ENCODE results near the gene MALAT1.
"Not testable (repeated sequence)": the region's sequence is repeated elsewhere in the genome, so short reads cannot be mapped to it uniquely, and the experiment has no call there.

MALAT1 gene

GRCh38 chr11:65499713-65500386, 1.0 kb downstream of the MALAT1 start:
- DNase-seq = no peak

- DNase-seq = no peak
Observed at GRCh38 chr11:65500387-65501185, 1.7 kb downstream of the MALAT1 start.

GRCh38 chr11:65501186-65501471, 2.3 kb downstream of the MALAT1 start:
- DNase-seq = no peak

GRCh38 chr11:65501472-65502273, 2.8 kb downstream of the MALAT1 start:
- no peak for DNase-seq

- DNase-seq = no peak
Observed at GRCh38 chr11:65502274-65502554, 3.4 kb downstream of the MALAT1 start.

GRCh38 chr11:65502555-65503367, 3.9 kb downstream of the MALAT1 start:
- no peak for DNase-seq

- no peak for DNase-seq
Observed at GRCh38 chr11:65503368-65503948, 4.6 kb downstream of the MALAT1 start.

- DNase-seq = no peak
Observed at GRCh38 chr11:65503949-65504673, 5.3 kb downstream of the MALAT1 start.

GRCh38 chr11:65504674-65505465, 6.0 kb downstream of the MALAT1 start:
- no peak for DNase-seq

GRCh38 chr11:65505466-65506289, 6.8 kb downstream of the MALAT1 start:
- no peak for DNase-seq

- DNase-seq = no peak
Observed at GRCh38 chr11:65506290-65506771, 7.5 kb downstream of the MALAT1 start.

- DNase-seq = no peak
Observed at GRCh38 chr11:65506772-65507505, 8.1 kb downstream of the MALAT1 start.

- DNase-seq = not testable (repeated sequence)
Observed at GRCh38 chr11:65512311-65512710, 13.5 kb downstream of the MALAT1 start.

GRCh38 chr11:65516135-65516968, 17.5 kb downstream of the MALAT1 start:
- no peak for DNase-seq

- DNase-seq = not testable (repeated sequence)
Observed at GRCh38 chr11:65518941-65519549, 20.2 kb downstream of the MALAT1 start.

GRCh38 chr11:65521777-65522521, 23.1 kb downstream of the MALAT1 start:
- not testable (repeated sequence) for DNase-seq

Measured in cortex of kidney (tissue), 1 donor.